HEK293T (cell line): ENCODE results near the gene CCL25.
"Not testable (repeated sequence)": the region's sequence is repeated elsewhere in the genome, so short reads cannot be mapped to it uniquely, and the experiment has no call there.

ENCODE experiments used
- ARNT ChIP-seq: fragments of 450-650 bp; IDR thresholded peaks from 2 replicates; pipeline ENCODE4 v1.6.1; 2017; ENCODE audit warnings: mild to moderate bottlenecking
- CTBP1 ChIP-seq: fragments of 450-650 bp; IDR thresholded peaks from 2 replicates; pipeline ENCODE4 v1.6.1; 2016; ENCODE audit warnings: borderline replicate concordance
- FOXA1 ChIP-seq: fragments of 450-650 bp; IDR thresholded peaks from 2 replicates; pipeline ENCODE4 v1.6.1; 2016; ENCODE audit warnings: mild to moderate bottlenecking
- HDGF ChIP-seq: fragments of 450-650 bp; IDR thresholded peaks from 2 replicates; pipeline ENCODE4 v1.6.1; 2017; ENCODE audit warnings: antibody characterized with exemption, borderline replicate concordance
- L3MBTL2 ChIP-seq: fragments of 450-650 bp; conservative IDR thresholded peaks from 2 replicates; pipeline ENCODE4 v1.6.1; 2016; ENCODE audit warnings: mild to moderate bottlenecking
- SP1 ChIP-seq: fragments of 450-650 bp; IDR thresholded peaks from 2 replicates; pipeline ENCODE4 v1.6.1; 2017

DNA sequence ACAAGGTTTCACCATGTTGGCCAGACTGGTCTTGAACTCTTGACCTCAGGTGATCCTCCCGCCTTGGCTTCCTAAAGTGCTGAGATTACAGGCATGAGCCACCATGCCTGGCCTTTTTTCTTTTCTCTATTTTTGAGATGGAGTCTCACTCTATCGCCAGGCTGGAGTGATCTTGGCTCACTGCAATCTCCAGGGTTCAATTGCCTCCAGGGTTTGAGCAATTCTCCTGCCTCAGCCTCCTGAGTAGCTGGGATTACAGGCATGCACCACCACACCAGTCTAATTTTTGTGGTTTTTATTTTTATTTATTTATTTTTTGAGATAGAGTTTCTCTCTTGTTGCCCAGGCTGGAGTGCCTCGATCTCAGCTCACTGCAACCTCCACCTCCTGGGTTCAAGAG lies 28.3 kb upstream of the CCL25 start:
- not testable (repeated sequence) for TF ChIP-seq SP1, L3MBTL2, FOXA1, ARNT, CTBP1, HDGF
